Activated CD4-positive, alpha-beta T cell treated with anti-CD3 and anti-CD28 coated beads for 4 hours (primary cell): Measurements from ENCODE around the gene LIM2.
A peak's percentile ranks its signal among the peaks of the same experiment; 100 is the strongest.

Experiments
- DNase-seq, 2 donors: peaks; one replicate each; pipeline ENCODE4 v3.0.0-alpha.2; 2020

Gene LIM2

DNA sequence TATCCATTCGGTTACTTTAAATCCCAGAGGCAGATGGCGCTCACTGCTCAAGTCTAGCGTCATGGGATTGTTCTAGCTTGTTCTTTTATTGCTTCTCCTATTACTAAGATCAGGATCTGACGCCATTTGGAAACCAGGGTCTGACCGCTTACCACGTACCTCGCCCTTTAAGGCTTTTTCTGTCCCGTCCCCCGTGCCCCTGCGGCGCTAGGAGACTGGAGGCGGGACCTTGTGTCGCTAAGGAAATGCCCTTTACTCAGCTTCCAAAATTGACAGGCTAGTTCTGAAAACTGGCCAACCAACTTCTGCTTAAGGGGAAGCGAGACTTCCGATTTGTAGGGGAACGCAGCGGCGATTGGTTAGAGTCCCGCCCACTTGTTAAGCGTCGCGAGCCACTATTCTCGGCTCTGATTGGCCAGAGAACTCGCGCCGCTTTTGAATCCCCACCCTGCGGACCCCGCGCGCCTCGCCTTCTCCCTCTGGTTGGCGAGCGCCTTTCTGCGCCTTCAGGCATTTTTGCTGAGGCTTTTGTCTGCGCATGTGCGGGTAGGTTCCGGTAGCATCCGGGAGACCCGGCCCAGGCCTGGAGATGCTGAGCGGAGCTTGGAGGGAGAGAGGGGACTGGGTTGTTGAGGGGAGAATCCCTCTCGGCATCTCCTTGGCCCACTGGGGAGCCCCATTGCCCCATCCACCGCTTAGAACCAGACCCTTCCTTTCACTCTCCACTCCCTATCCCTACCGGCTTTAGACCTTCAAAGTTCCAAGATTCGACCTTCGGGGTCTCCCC lies 6.5 kb upstream of the LIM2 start:
- DNase-seq, result peak; percentile 84 to 85

DNA sequence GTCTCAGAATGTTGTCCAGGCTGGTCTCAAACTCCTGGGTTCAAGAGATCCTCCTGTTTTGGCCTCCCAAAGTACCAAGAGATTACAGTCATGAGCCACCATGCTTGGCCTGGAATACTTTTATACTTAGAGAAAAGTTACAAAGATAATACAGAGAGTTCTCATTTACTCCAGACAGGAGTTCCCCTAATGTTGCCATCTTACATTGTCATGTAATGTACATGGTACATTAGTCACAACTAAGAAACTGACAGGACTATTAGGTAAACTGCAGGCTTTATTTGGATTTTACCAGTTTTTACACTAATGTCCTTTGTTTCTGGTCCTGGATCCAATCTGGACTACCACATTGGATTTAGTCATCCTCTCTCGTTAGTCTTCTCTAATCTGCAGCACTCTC lies 4.9 kb upstream of the LIM2 start:
- DNase-seq, result no peak

DNA sequence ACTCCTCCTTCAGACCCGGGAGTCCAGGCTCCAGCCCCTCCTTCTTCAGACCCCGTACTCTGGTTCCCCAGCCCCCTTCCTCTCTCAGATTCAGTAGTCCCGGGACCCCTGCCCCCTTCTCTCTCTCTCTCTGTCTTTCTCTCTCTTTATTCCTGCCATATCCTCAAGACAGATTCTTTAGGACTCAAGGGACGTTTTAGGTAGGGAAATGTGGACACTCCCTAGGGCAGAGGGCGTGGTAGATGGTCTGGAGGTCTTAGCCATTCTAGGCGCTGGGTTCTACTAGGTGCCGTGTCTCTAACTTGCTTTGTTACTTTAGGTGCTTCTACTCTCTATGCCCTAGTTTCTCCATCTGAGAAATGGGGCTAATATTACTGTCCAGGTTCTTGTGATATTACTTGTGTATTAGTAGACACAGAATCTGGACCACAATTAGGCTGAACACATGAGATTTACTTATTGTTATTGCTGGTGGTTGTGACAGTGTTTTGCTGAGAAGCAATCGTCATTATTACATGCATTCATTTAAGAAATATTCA lies 3.4 kb upstream of the LIM2 start:
- no peak for DNase-seq

DNA sequence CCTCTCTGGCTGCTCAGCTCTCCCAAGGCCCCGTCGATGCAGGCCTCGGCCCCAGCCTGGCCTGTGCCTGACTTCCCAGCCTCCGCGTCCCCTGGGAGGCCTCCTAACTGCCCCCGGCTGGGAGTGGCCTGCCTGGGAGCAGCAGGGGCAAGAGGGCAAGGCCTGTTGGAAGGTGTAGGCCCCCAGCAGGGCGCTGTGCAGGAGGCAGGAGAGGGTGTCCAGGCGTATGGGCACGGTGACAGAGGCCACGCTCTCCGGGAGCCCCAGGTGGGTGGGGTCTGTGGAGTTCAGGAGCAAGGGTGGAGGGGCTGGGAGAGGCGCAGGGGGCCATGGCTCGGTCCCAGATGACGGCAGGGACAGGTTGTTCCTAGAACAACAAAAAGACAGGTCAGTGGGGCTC lies 1.4 kb upstream of the LIM2 start:
- no peak for DNase-seq

DNA sequence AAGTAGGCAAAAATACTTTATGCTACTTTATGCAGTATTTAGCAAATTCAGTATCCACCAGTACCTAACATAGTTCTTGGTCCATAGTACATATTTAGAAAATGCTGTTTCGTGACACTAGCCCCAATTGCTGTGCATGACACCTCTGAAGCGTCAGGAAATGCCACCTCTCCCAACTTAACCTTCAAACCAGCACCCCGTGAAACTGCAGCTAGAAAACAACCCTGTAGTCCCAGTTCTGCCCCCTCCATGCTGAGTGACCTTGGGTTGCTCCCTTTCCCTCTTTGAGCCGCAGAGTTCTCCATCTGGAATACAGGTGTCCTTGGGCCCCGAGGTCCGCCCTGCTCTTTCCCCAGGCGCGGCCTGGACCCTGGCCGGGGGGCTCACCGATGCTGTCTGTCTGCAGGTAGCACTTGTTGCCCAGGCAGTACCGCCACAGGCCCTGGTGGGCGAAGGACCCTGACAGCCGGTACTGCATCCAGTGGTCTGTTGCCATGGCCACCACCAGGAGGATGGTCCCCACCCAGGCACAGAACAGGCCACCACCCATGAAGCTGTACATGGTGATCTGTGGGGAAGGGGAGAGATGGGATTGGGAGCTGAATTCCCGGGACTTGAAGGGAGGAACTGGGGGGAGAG lies 773 bp downstream of the LIM2 start:
- DNase-seq, result no peak

DNA sequence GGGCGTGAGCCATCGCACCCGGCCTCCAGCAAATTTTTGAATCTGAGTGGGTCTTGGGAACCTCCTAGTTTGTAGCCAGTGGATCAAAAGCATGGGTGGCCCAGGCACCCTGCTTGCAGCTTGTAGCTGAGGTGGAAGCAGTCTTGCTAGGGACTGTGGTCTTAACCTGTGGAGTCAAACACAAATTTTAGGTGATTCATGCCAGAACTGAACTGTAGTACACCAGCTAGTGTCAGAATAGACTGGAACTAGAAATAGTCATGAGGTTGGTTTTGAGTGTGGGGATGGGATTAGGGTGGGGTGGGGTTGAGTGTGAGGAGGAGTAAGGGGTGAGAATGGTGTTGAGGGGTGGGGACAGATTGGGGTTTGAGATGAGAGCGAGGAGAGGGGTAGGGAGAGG lies 5.8 kb downstream of the LIM2 start:
- no peak for DNase-seq

DNA sequence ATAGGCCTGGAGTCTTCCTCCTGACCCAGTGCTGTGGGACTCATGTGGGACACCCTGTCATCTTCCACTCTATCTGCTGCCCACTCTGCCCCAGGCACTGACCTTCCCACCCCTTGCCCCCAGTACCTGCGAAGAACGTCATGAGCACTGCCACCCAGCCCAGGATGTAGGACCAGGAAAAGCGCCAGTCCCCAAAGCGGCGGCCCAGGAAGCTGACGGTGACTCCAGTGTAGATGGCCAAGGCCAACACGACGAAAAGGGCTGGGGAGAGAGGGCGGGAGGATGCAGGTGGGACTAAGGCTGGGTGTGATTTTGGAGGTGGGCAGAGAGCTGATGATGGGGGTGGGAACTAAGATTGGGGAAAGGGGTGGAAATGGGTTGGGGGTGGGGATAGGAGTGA lies 7.4 kb downstream of the LIM2 start:
- no peak for DNase-seq

DNA sequence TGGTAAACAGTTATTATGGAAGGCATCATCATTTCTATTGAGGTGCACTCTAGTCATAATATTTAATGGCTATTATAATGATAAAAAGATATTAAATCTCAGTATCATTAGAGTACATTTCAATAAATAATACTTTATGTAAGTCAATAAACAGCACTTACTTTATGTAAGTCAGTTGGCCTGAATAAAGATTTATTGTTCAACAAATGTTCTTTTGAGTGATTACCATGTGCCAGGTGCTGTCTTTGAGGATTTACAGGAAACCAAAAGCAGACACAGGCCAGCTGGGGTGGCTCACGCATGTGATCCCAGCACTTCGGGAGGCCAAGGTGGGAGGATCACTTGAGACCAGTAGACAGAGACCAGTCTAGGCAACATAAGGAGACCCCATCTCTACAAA lies 10.4 kb downstream of the LIM2 start:
- no peak for DNase-seq

DNA sequence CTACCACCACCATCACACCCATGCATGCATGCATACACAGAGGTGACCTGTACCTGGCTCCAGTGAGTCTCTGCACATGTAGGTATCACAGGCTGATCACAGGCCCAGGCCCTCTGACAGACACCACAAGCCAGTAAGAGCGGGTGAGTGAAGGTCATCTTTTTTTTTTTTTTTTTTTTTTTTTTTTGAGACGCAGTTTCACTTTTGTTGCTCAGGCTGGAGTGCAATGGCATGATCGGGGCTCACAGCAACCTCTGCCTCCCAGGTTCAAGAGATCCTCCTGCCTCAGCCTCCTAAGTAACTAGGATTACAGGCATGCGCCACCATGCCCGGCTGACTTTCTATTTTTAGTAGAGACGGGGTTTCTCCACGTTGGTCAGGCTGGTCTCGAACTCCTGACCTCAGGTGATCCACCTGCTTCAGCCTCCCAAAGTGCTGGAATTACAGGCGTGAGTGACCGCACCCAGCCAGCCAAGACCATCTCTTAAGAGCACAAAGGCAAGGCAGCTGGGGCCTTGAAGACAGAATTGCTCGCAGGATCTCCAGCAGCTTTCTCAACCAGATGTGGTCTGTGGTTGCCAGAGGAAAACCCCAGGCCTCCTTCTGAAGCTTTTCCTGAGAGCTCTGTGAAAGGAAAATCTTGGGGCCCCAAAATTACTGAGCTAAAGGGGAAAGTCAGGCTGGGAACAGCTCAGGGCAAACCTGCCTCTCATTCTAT lies 12.1 kb downstream of the LIM2 start:
- DNase-seq, result no peak

DNA sequence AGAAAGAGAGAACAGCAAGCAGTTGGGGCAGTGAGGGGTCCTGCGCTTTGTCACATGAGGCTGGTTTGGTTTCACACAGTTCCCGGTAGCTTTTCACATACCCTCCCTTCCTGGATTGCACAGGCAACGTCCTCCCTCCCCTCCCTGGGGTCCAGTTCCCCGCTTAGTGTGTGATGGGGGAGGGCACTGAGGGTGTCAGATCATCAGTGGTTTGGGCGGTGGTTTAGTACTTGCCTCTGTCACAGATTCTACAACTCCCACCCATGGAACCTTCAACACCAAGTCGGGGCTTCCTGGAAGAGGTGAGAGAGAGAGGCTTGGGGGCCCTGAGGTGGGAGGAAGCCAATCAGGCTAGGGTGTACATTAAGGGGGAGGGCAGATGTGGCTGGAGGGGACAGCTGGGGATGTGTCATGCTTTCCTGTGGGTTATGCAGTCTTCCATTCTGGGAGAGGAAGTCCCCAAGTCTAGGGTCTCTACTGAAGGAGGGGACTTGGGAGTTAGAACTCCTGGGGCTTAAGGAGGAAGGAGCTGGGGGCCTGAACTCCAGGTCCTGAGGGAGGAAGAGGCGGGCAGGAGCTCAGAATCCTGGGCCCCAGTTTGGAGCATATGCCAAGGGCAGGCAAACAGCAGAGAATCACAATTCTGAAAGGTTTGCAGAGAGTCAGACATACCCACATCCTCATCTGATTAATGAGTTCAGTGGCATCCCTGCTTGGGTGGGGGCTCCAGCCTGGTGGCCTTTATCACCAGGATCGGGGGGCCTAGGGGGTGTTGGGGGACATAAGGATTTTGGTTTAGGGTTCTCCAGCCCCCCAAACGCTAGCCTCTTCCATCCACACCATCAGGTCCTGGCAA lies 14.9 kb downstream of the LIM2 start, which contains the start of gene NKG7:
Gene NKG7 (minus strand): TSS at position 6 of the 856 bp plus-strand sequence. CDS start 119 bp downstream, outside the sequence.
- DNase-seq, result peak; percentile 70 to 79

DNA sequence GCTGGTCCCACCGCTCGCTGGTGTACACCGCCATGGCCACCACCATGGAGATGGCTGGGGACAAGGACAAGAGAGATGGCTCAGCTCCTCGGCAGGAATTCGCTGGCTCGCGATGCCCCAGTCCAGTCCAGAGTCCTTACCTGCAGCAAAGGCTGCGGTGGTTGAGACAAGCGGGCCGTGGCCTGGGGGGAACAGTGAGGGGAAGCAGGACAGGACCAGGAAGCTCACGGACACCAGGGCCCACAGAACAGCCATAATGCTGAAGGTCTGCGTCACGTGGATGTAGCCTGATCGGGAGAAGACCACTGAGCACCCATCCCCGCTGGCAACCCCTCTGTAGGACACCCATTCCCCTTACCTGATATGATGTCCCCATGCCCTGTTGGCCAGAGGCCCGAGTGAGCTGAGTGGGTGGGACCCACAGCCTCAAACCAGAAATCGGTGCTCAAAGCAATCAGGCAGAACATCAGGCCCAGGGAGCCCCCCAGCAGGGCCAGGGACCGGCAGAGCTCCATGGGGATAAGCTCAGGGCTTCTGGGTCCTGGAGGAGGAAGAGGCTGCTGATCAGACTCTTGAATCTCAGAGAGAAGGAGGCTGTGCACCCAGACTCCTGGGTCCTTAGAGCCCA lies 15.6 kb downstream of the LIM2 start:
- DNase-seq, result no peak

DNA sequence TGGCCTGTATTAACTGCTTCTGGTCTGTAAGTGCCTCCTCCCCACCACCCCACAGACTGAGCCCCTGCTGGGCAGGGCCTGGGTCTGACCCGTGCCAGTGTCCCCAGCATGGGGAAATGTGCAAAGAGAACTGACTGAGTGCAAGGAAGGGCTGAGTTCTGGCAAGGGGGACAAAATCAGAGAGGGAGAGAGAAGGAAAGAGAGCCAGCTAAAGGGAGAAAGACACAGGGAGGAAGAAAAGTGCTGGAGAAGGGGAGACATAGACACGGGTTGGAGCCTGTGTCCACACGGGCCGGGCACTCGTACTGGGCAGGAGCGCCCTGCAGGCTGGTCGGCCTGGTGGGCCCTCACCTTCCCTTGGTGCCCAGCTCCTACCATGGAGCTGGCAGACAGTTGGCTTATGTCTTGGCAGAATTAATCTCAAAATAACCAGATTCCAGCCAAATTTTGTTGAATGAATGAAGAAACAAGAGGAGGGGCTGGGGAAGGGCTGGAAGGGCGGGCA lies 16.5 kb downstream of the LIM2 start:
- DNase-seq, result no peak

DNA sequence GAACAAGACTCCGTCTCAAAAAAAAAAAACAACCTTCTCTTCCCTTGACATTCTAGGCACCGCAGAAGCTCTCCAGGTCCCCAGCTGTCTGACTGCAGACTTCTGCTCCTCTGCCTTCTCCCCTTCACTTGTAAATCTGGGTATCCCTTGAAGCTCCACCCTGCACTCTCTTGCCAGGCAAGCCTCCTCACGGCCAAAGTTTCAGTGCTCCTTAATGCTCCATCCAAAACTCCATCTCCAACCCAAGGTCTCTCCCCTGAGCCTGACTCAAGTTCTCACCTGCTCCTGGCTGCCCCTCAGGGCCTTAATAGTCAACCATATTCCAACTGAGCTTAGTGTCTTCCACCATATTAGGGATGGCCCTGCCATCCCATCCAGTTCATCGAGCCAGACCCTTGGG lies 17.5 kb downstream of the LIM2 start:
- DNase-seq, result no peak

DNA sequence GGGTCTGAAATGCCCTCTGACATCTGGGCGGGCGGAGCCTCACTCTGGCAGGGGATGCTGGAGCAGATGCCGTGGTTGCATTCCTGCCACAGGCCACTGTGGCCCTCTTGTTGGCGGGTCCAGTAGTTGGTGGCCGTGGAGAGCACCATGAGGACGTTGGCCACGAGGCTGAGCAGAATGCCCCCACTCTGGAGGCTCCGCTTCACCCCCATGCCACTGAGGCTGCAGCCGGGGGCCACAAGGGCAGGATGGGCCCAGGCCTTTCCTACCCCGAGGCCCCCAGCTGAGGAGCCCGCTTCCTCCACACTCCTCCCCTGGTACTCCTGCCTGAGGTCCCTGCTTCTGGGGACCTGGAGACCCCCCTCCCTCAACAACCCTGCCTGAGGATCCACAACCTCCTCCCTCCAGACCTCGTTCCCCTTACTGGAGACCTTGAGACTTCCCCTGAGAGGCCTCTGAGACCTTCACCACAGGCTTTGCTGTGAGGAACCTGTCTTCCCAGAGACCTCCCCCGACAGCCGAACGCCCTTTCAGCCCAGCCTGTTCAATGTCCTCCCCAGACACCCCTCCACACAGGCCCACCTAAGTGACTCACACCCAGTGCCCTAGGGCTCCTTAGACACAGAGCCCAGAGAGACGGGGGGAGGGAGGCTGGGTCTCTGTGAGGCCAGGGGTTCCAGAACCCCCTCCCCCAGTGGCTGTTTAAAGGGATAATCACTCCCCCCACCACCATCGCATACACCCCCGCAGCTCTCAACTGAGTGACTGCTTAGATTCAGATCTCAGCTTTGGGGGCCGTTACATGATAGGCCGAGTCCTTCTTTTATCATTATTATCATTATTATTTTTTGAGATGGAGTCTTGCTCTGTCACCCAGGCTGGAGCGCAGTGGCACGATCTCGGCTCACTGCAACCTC lies 19.1 kb downstream of the LIM2 start, which contains the start of gene CLDND2:
Gene CLDND2 (minus strand): TSS at position 638 of the 917 bp plus-strand sequence. CDS start 426 bp downstream, at position 212.
- no peak for DNase-seq

DNA sequence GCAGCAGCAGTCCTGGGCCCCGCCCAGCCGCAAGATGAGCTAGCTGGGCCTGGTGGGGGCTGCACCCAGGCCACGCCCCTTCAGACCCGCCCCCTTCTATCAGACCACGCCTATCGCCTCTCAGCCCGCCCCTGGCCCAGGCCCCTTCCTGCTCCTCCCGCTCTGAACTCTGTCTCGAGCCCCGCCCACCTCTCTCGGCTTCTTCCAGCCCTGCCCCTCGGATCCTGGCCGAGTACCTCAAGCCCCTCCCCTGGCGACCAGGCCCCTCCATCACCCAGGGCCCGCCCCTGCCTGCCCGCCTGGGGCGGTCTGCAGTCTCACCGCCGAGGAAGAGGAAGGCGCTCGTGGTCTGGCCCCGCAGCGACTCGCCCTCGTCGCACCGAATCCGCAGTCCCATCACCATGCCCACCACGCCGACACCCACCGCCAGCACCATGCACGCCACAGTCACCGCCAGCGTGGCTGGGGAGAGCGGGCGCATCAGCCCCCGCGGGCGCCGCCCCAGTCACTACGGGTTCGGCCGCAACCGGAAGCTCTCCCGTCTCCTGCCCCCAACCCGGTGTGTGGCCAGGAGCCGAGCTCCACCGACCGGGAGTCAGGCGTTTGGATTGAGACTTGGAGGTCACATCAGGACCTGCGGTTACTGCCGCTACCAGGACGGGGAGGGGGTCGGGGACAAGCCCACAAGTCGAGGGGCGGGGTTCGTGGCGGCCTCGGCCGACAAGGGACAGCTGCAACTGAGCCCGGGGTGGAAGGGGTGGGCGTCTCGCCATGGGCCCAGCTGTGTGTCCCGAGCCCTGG lies 20.0 kb downstream of the LIM2 start:
- DNase-seq, result peak; percentile 97

DNA sequence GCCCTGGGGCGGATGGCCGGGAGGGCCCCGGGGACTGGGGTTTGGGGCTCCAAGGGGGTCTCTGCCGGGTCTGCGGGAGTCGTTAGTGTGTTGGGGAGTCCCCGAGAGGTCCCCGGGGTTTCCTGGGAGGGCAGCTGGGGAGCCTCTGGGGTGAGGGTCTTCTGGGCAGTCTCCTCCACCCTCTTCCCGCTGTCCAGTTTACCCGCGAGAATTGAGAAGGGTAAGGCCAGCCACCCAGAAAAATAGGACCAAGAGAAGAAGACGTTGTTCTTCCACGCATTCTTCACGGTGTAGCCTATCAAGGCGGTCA lies 20.6 kb downstream of the LIM2 start:
- DNase-seq, result peak in 1 of 2 donors; percentile 29

DNA sequence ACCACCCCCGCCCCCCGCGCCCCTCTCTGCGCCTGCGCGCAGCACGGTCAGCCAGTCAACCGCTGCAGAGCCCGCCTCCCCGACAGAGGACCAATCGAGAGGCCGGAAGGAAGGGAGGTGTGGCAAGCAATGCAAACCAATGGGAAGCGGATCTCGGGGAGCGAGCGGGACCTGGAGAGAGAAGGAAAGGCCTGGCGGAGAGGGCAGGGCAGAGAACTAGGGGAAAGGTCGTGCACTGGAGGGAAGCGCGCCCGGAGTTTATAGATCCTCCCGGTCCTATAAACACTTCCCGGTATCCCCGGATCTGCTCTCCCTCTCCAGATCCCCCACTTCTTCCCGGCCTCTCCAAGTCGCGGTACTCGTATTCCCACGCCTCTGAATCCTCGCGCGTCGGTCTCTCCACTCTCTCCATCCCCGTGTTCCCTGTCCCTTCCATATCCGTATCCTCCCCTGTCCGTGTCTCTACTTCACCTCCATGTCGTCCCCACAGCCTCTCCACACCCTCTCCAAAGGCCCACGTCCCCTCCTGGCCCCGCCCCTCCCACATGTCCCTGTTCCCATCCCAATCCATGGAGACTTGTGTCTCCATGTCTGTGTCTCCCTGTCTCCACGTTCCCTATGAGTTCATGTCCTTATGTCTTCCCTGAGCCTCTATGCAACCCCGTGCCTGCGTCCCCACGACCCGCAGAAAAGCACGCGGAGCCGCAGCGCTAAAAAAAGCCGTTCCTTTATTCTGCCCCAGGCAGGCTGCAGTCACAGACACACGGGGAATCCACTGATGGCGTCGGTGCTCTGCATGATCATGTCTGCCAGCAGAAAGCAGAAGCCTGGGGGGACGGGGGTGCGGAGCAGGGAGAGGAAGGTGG lies 21.2 kb downstream of the LIM2 start:
- DNase-seq, result peak; percentile 93 to 94

DNA sequence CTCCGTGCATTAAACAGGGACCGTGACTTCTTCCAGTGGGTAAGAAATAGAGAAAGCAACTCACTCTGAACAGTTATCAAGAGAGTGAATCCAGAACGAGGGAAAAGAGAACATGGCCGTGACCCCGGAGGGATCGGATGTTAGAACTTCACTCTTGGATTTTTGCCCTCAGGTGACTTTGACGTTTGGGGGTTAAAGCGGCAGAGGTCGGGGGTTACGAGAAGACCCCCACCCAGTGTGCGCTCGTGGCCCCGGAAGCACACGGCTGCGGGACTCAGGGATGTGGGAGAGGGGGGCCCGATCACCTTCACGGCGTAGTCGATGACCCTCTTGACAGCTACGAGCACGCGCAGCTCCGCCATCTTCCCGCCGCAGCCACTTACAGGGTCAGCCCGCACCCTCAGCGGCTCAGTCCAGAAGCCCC lies 21.8 kb downstream of the LIM2 start, which contains the start of gene ETFB:
Gene ETFB (minus strand): TSS at position 424 of the 424 bp plus-strand sequence. CDS start 62 bp downstream, at position 362.
- no peak for DNase-seq
